K562 (cell line): ENCODE results near the gene GPR137C.

Source experiments
- CC2D1A ChIP-seq: fragments of 450-650 bp; IDR thresholded peaks from 2 replicates; pipeline ENCODE4 v1.6.1; 2017; ENCODE audit warnings: mild to moderate bottlenecking
- FOXK2 ChIP-seq, 2 experiments: fragments of 450-650 bp; IDR thresholded peaks in 1 of 2; conservative IDR thresholded peaks in 1 of 2; 2 replicates each; pipeline ENCODE4 v1.6.1; 2016; ENCODE audit warnings: low read depth in 2 of 2, mild to moderate bottlenecking in 1 of 2
- MECOM ChIP-seq: fragments of 250-450 bp; sonication (Bioruptor Pico); IDR thresholded peaks from 2 replicates; pipeline ENCODE4 v1.8.0; 2022; ENCODE audit warnings: inconsistent platforms
- MYC ChIP-seq, 2 experiments: fragments of 250-450 bp in 1 of 2; sonication (Bioruptor Pico) in 1 of 2; IDR thresholded peaks; 2 replicates each; pipeline versions ENCODE4 v1.5.1 to v1.6.1; 2012 to 2021; ENCODE audit warnings: low read depth in 2 of 2, borderline replicate concordance in 1 of 2, improper control_type of control experiment in 1 of 2, low read length in 1 of 2, mild to moderate bottlenecking in 1 of 2, moderate library complexity in 1 of 2
- PTRF ChIP-seq: fragments of 450-650 bp; IDR thresholded peaks from 2 replicates; pipeline ENCODE4 v1.6.1; 2016; ENCODE audit warnings: mild to moderate bottlenecking, missing genetic modification characterization, missing compliant biosample characterization
- SIN3A ChIP-seq, 2 experiments: fragments of 150-350 bp in 1 of 2; IDR thresholded peaks; 2 replicates each; pipeline ENCODE4 v1.6.1; 2011 to 2016; ENCODE audit warnings: borderline replicate concordance in 2 of 2, low read depth in 2 of 2, low read length in 2 of 2, mild to moderate bottlenecking in 2 of 2, moderate library complexity in 2 of 2; ENCODE audit not compliant: control insufficient read depth in 1 of 2
- SMARCA4 ChIP-seq: fragments of 450-650 bp; IDR thresholded peaks from 2 replicates; pipeline ENCODE4 v1.6.1; 2016
- SMARCC2 ChIP-seq: fragments of 450-650 bp; IDR thresholded peaks from 2 replicates; pipeline ENCODE4 v1.6.1; 2017; ENCODE audit warnings: antibody characterized with exemption, moderate library complexity, mild to moderate bottlenecking, low read depth
- TEAD4 ChIP-seq, 2 experiments: sonication (generic) in 1 of 2; formaldehyde crosslinking in 1 of 2; IDR thresholded peaks; 2 replicates each; pipeline versions ENCODE4 v1.6.1 to v1.8.0; 2012 to 2022; ENCODE audit warnings: borderline replicate concordance in 1 of 2, inconsistent platforms in 1 of 2, low read length in 1 of 2, mild to moderate bottlenecking in 1 of 2, missing genetic modification reagents in 1 of 2
- YY1 ChIP-seq, 3 experiments: IDR thresholded peaks; 2 replicates each; pipeline ENCODE4 v1.6.1; 2011; ENCODE audit warnings: low read length in 2 of 3, mild to moderate bottlenecking in 2 of 3, moderate library complexity in 2 of 3, borderline replicate concordance in 1 of 3, control low read depth in 1 of 3, low read depth in 1 of 3; ENCODE audit not compliant: insufficient read depth in 3 of 3, insufficient replicate concordance in 2 of 3, control insufficient read depth in 1 of 3, insufficient read length in 1 of 3; ENCODE audit errors: extremely low read depth in 1 of 3
- ZNF121 ChIP-seq: sonication (generic); formaldehyde crosslinking; conservative IDR thresholded peaks from 2 replicates; pipeline ENCODE4 v1.8.0; 2022; ENCODE audit warnings: missing genetic modification reagents
- ZNF24 ChIP-seq: fragments of 450-650 bp; IDR thresholded peaks from 2 replicates; pipeline ENCODE4 v1.6.1; 2016
- ZNF589 ChIP-seq: fragments of 200-800 bp; sonication (Bioruptor generic); IDR thresholded peaks from 2 replicates; pipeline ENCODE4 v1.6.1; 2016; ENCODE audit warnings: low read depth, missing genetic modification characterization, missing compliant biosample characterization
- TF ChIP-seq, protein P1 (sequence below), 3 experiments: IDR thresholded peaks in 2 of 3; conservative IDR thresholded peaks in 1 of 3; 2 replicates each; pipeline ENCODE4 v1.5.1; 2011 to 2012; ENCODE audit warnings: low read length in 3 of 3, mild to moderate bottlenecking in 3 of 3, control low read depth in 2 of 3, improper control_type of control experiment in 1 of 3, inconsistent platforms in 1 of 3, low read depth in 1 of 3, mixed read lengths in 1 of 3, moderate library complexity in 1 of 3; ENCODE audit not compliant: insufficient read depth in 2 of 3

DNA sequence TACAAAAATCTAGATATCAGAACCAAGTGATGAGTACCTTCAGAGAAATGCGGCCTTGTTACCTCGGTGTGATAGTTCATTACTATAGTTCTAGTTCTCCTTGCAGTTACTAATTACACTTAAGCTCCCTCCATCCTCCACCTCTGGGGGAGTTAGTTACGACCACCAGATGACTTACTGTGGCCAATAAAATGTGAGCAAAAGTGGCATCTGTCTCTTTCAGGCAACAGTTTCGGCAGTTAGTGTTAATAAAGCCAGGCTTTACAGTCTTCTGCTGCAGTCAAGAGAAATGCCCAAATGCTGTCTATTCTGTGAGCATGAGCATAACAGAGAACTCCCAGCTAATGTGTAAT is 6.3 kb upstream of the GPR137C start:
- TF ChIP-seq ZNF121 (CRISPR knock-in tag) (no peak), CC2D1A (no peak), FOXK2 (conservative IDR thresholded peaks at IDR 0.05 in 1 of 2, IDR thresholded peaks at IDR 0.05 in 1 of 2; ENCODE audit: low read depth in 2 of 2) (no peak), SMARCA4 (no peak), PTRF (tag) (no peak), TEAD4 (IDR thresholded peaks at IDR 0.05; ENCODE audit: low read length) (no peak), TEAD4 (CRISPR knock-in tag; IDR thresholded peaks at IDR 0.05; ENCODE audit: borderline replicate concordance) (no peak), ZNF24 (no peak), YY1 (IDR thresholded peaks at IDR 0.05; ENCODE audit: borderline replicate concordance in 1 of 3, control insufficient read depth in 1 of 3, extremely low read depth in 1 of 3, insufficient read depth in 3 of 3, insufficient read length in 1 of 3, insufficient replicate concordance in 2 of 3, low read depth in 1 of 3, low read length in 2 of 3) (no peak), ZNF589 (CRISPR knock-in tag) (no peak), SIN3A (IDR thresholded peaks at IDR 0.05; ENCODE audit: borderline replicate concordance in 2 of 2, control insufficient read depth in 1 of 2, low read depth in 2 of 2, low read length in 2 of 2) (no peak), MYC (IDR thresholded peaks at IDR 0.05; ENCODE audit: low read depth, low read length) (no peak), MYC (CRISPR knock-in tag; IDR thresholded peaks at IDR 0.05; ENCODE audit: borderline replicate concordance, low read depth) (no peak), SMARCC2 (no peak), MECOM (no peak)
- TF ChIP-seq, protein P1, sequence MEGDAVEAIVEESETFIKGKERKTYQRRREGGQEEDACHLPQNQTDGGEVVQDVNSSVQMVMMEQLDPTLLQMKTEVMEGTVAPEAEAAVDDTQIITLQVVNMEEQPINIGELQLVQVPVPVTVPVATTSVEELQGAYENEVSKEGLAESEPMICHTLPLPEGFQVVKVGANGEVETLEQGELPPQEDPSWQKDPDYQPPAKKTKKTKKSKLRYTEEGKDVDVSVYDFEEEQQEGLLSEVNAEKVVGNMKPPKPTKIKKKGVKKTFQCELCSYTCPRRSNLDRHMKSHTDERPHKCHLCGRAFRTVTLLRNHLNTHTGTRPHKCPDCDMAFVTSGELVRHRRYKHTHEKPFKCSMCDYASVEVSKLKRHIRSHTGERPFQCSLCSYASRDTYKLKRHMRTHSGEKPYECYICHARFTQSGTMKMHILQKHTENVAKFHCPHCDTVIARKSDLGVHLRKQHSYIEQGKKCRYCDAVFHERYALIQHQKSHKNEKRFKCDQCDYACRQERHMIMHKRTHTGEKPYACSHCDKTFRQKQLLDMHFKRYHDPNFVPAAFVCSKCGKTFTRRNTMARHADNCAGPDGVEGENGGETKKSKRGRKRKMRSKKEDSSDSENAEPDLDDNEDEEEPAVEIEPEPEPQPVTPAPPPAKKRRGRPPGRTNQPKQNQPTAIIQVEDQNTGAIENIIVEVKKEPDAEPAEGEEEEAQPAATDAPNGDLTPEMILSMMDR (IDR thresholded peaks at IDR 0.05 in 2 of 3, conservative IDR thresholded peaks at IDR 0.05 in 1 of 3; ENCODE audit: insufficient read depth in 2 of 3, low read depth in 1 of 3, low read length in 3 of 3), result no peak
